ENCODE results near the gene ELAVL3. TPM values are rescaled to one million over a fixed set of nuclear protein-coding genes. Genes with fewer than 3 reads are reported as not detected.

ELAVL3 gene
- total and polyA plus RNA-seq, 12 donors, result 0.11 to 5.4 (median 1.2) TPM; not detected in 3

GRCh38 chr19:11506967-11507366 is 26.1 kb upstream of the ELAVL3 start:
- no peak for DNase-seq
- 88 to 95% (median 90%) methylated on average over 6 of the region's 6 CpGs for WGBS, 4 donors
- H3K27me3 ChIP-seq, result no peaks in the 10 kb centered on the region
- H3K9me3 ChIP-seq (replicated peaks in 1 of 3), result no peaks in the 10 kb centered on the region
- H3K36me3 ChIP-seq (replicated peaks in 1 of 2), result peaks cover 0 to under 1% of the 10 kb centered on the region in 2 donors
- H3K27ac ChIP-seq, result no peak overlapping the region
- no peak overlapping the region for H3K4me3 ChIP-seq
- peaks cover 5 to 12% of the 10 kb centered on the region in 2 donors for H3K4me1 ChIP-seq (replicated peaks in 1 of 2)
- TF ChIP-seq POLR2A (IDR thresholded peaks at IDR 0.05), result no peak
- TF ChIP-seq CTCF (IDR thresholded peaks at IDR 0.05), result no peak
- intact Hi-C loops (cut with DNase I), result no loop called here

DNA sequence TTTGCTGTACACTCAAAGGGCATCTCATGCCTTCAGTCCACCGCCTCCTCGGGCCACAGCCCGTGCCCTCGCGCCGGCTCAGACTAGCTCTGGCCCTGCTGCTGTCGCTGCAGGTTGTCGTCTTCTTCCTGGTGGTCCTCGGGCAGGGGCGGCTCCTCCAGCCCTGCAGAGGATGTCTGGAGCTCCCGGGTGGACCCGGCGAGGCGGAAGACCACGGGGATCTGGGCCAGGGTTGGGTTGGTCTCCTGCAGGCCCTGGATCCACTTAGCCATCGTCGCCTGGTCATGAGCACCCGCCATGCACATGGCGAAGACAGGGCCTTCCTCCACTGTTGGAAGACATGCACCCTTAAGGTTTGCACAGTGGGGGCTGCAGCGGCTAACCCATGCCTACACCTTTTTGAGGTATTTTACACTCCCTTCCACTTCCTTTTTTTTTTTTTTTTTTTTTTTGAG is 25.3 kb upstream of the ELAVL3 start:
- peak in 2 of 7 donors; percentile 32 to 47 for DNase-seq
- 26 to 56% (median 38%) methylated on average over 6 to 20 of the region's 20 CpGs for WGBS, 4 donors

DNA sequence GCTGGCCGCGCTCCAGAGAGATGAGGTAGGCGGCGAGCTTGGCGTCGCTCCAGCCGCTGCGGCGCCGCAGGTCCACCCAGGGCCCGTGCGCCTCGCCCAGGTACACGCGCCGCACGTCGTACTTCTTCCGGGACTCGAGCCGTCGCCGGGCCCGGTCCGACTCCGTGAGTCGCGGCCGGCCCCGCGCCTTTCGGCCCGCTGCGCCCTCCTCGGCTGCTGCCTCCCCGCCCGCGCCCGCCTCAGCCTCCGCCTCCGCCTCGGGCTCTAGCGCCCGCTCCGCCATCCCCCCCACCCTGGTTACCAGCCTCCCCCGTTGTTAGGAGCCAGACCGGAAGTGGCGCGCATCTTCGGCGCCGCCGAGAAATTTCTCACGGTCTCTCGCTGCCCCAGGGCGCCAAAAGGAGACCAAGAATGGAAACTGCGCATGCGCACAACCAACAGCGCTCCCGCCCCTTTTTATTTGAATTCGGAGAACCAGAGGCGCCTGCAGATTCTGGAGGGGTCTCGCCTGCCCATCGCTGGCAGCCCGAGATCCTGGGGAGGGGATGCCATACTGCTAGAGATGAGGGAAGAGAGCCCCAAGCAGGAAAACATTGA is 24.8 kb upstream of the ELAVL3 start, which contains the start of gene ZNF653:
Gene ZNF653 (minus strand): TSS at position 336 of the 597 bp plus-strand sequence. CDS start 53 bp downstream, at position 283.
- 0 to 1% (median 1%) methylated on average over 16 to 65 of the region's 65 CpGs; no CpG with 5 or more reads in 1 of the 4 donors for WGBS, 4 donors
- peak; percentile 94 to 97 (median 95) for DNase-seq
- no peaks in the 10 kb centered on the region for H3K27me3 ChIP-seq
- peak in 1 of 2 donors; percentile 59 for TF ChIP-seq POLR2A (IDR thresholded peaks at IDR 0.05)
- no peak for TF ChIP-seq CTCF (IDR thresholded peaks at IDR 0.05)
- peak within 1 kb of the TSS; percentile 67 to 94 (median 90) for H3K27ac ChIP-seq
- intact Hi-C loops (cut with DNase I), result no loop called here
- peaks cover 5 to 12% of the 10 kb centered on the region in 2 donors for H3K4me1 ChIP-seq (replicated peaks in 1 of 2)
- H3K4me3 ChIP-seq, result peak within 1 kb of the TSS; percentile 28 to 87 (median 72)
- H3K9me3 ChIP-seq (replicated peaks in 1 of 3), result no peaks in the 10 kb centered on the region
- no peaks in the 10 kb centered on the region for H3K36me3 ChIP-seq (replicated peaks in 1 of 2)

More for the DNA sequence above, 25.3 kb upstream of the ELAVL3 start:
- Histone ChIP-seq H3K27ac (peak overlapping the region in 4 of 5 donors; percentile 90 to 94 (median 90)), H3K4me1 (replicated peaks in 1 of 2) (peaks cover 5 to 12% of the 10 kb centered on the region in 2 donors), H3K27me3 (no peaks in the 10 kb centered on the region), H3K4me3 (peak overlapping the region in 3 of 4 donors; percentile 61 to 87 (median 82)), H3K36me3 (replicated peaks in 1 of 2) (no peaks in the 10 kb centered on the region), H3K9me3 (replicated peaks in 1 of 3) (no peaks in the 10 kb centered on the region)
- no peak for TF ChIP-seq POLR2A (IDR thresholded peaks at IDR 0.05)
- TF ChIP-seq CTCF (IDR thresholded peaks at IDR 0.05), result no peak
- intact Hi-C loops (cut with DNase I), result no loop called here

DNA sequence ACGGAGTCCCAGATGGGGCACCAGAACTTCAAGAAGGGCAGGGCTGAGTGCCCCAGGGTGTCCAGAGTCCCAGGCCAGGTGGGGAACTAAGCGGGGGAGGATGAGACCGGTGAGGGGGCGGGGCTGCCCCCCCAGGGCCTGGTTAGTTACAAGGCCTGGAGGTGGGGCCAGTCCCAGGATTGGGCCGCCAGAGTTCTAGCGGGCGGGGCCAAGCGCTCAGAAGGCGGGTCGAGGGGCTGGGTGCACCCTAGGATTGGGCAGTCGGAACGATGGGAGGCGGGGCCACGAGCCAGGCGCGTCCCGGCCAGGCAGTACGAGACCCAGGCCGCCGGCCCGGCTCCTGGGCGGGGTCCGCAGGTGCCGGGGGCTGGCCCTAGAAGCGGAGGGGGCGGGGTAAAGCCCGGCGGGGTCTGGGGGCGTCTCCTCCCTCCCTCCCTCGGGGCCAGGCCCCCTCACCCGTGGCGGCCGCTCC is 24.2 kb upstream of the ELAVL3 start:
- Histone ChIP-seq H3K4me3 (peak overlapping the region; percentile 28 to 87 (median 72)), H3K4me1 (replicated peaks in 1 of 2) (peaks cover 5 to 12% of the 10 kb centered on the region in 2 donors), H3K9me3 (replicated peaks in 1 of 3) (no peaks in the 10 kb centered on the region), H3K36me3 (replicated peaks in 1 of 2) (no peaks in the 10 kb centered on the region), H3K27ac (peak overlapping the region; percentile 67 to 94 (median 90)), H3K27me3 (no peaks in the 10 kb centered on the region)
- intact Hi-C loops (cut with DNase I), result no loop called here
- 0% methylated on average over 1 to 32 of the region's 33 CpGs; no CpG with 5 or more reads in 1 of the 4 donors for WGBS, 4 donors
- DNase-seq, result peak; percentile 97 to 98 (median 97)
- TF ChIP-seq CTCF (IDR thresholded peaks at IDR 0.05) (no peak), POLR2A (IDR thresholded peaks at IDR 0.05) (no peak)

All from adrenal gland (tissue), 12 donors.